WERI-Rb-1 (cell line): ENCODE data around the gene G0S2.

Source experiments
- DNase-seq: peaks from one replicate; pipeline ENCODE4 v3.0.0-alpha.2; 2020
- H3K27ac ChIP-seq: fragments of 250-450 bp; sonication (Bioruptor Pico); 2 replicates; pipeline ENCODE4 v1.5.1; 2020; ENCODE audit warnings: mild to moderate bottlenecking, moderate library complexity
- H3K27me3 ChIP-seq: fragments of 250-450 bp; sonication (Bioruptor Pico); 2 replicates; pipeline ENCODE4 v1.5.1; 2021; ENCODE audit warnings: mild to moderate bottlenecking, low read depth, moderate library complexity; ENCODE audit not compliant: insufficient read depth, severe bottlenecking
- H3K36me3 ChIP-seq: fragments of 250-450 bp; sonication (Bioruptor Pico); 2 replicates; pipeline ENCODE4 v1.5.1; 2020; ENCODE audit warnings: mild to moderate bottlenecking, moderate library complexity
- H3K4me3 ChIP-seq: 2 replicates; pipeline ENCODE4 v1.5.1; 2011; ENCODE audit warnings: low read depth, mild to moderate bottlenecking, control low read depth, low read length
- H3K9me3 ChIP-seq: fragments of 250-450 bp; sonication (Bioruptor Pico); 2 replicates; pipeline ENCODE4 v1.5.1; 2021; ENCODE audit warnings: mild to moderate bottlenecking, moderate library complexity; ENCODE audit not compliant: severe bottlenecking
- TF ChIP-seq, protein P1 (sequence below): IDR thresholded peaks from 2 replicates; pipeline ENCODE4 v1.5.1; 2011; ENCODE audit warnings: low read depth, mild to moderate bottlenecking, control low read depth, inconsistent platforms, low read length

G0S2 gene

DNA sequence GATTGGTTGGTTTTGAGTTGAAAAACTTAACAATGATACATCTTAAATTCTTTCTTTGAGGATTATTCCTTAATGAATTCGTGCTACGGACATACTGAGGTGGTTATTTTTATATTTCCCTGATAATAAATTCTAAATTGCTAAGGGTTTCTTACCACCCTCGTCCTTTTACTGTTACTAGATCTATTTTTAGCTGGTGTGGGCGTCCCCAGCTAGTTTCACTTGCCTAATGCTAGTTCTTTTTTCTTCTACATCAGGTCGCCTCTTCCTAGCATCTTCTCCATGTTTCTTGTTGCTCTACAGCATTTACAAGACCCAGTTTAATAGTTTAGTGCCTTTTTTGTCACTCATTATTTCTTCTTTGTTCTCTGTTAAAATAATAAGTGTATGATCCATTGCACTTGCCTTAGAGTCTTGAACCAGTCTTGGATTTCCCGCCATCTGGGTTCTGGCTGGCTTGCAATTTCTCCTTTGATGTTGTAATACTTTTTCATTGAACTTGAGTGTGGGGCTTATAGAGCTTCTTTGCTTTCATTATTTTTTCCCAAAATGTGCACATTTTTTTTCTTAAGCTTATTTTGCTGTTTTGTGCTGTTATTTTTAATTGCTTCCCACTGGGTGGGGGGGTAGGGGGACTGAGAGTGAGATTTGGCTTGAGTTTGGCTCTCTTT is 28.8 kb downstream of the G0S2 start:
- Histone ChIP-seq H3K36me3 (no peaks in the 10 kb centered on the region), H3K9me3 (no peaks in the 10 kb centered on the region), H3K4me3 (no peak overlapping the region), H3K27ac (no peak overlapping the region), H3K27me3 (peaks cover 58% of the 10 kb centered on the region)
- TF ChIP-seq, protein P1, sequence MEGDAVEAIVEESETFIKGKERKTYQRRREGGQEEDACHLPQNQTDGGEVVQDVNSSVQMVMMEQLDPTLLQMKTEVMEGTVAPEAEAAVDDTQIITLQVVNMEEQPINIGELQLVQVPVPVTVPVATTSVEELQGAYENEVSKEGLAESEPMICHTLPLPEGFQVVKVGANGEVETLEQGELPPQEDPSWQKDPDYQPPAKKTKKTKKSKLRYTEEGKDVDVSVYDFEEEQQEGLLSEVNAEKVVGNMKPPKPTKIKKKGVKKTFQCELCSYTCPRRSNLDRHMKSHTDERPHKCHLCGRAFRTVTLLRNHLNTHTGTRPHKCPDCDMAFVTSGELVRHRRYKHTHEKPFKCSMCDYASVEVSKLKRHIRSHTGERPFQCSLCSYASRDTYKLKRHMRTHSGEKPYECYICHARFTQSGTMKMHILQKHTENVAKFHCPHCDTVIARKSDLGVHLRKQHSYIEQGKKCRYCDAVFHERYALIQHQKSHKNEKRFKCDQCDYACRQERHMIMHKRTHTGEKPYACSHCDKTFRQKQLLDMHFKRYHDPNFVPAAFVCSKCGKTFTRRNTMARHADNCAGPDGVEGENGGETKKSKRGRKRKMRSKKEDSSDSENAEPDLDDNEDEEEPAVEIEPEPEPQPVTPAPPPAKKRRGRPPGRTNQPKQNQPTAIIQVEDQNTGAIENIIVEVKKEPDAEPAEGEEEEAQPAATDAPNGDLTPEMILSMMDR = no peak
- DNase-seq = no peak

DNA sequence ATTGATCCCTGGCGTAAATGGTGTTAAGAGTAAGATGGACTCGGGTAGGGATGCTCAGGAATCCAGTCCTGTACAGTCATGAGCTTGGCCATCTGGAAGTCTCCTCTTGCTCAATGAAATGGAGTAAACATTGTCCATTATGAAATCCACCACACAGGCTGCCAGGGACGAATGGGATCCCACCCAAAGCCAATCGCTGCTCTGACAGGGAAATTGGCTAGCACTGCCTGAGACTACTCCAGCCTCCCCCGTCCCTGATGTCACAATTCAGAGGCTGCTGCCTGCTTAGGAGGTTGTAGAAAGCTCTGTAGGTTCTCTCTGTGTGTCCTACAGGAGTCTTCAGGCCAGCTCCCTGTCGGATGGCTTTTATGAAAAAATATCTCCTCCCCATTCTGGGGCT is 29.4 kb downstream of the G0S2 start, which contains the start of gene HSD11B1:
Gene HSD11B1, plus strand, starts transcription at position 263 of the 400 bp plus-strand sequence. Its CDS starts 97 bp downstream, at position 360.
- H3K27ac ChIP-seq = no peak within 1 kb of the TSS
- TF ChIP-seq, protein P1 = no peak
- no peak for DNase-seq

DNA sequence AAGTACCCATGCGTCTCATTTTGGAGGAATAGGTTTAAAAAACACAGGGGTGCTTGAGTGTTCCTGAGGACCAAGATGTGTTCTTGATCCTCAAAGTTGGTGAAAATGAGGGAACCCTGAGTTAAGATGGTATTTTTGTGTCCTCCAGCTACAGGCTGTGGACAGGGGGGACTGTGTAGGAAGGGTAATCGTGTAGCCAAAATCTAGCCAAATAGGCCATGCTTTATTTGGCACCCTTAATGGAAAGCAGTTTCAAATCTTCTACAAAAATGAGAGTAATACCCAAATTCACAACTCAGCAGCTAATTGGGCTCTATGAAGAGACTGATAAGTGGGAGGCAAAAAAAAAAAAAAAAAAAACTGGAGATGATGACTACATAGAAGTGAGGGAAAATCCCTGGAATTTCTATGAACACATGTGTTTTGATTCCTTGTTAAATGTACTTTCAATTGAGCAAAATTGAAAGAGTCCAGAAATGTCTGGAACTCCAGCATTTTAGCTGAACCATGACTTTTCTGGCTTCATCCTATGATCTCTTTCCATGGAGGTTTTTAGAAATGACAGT is 29.9 kb downstream of the G0S2 start:
- no peaks in the 10 kb centered on the region for H3K36me3 ChIP-seq
- no peak for DNase-seq
- peaks cover 56% of the 10 kb centered on the region for H3K27me3 ChIP-seq
- H3K4me3 ChIP-seq = no peak overlapping the region
- H3K27ac ChIP-seq = no peak overlapping the region
- TF ChIP-seq, protein P1 = no peak
- no peaks in the 10 kb centered on the region for H3K9me3 ChIP-seq

More for the DNA sequence above, 29.4 kb downstream of the G0S2 start, which contains the start of gene HSD11B1:
- H3K27me3 ChIP-seq = peaks cover 58% of the 10 kb centered on the region
- H3K36me3 ChIP-seq = no peaks in the 10 kb centered on the region
- H3K4me3 ChIP-seq = no peak within 1 kb of the TSS
- no peaks in the 10 kb centered on the region for H3K9me3 ChIP-seq

DNA sequence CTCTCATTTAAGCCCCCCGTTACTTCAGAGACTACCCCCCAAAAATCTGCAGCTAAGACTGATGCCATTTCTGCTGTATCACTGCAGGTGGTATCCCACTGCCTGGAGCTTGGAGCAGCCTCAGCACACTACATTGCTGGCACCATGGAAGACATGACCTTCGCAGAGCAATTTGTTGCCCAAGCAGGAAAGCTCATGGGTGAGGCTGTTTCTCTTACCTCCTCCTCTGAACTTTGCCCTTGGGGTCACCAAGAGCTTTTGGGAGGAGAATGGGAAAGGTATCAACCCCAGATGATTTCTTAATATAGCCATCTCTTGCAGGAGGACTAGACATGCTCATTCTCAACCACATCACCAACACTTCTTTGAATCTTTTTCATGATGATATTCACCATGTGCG is 31.4 kb downstream of the G0S2 start:
- H3K27me3 ChIP-seq = peaks cover 55% of the 10 kb centered on the region

DNA sequence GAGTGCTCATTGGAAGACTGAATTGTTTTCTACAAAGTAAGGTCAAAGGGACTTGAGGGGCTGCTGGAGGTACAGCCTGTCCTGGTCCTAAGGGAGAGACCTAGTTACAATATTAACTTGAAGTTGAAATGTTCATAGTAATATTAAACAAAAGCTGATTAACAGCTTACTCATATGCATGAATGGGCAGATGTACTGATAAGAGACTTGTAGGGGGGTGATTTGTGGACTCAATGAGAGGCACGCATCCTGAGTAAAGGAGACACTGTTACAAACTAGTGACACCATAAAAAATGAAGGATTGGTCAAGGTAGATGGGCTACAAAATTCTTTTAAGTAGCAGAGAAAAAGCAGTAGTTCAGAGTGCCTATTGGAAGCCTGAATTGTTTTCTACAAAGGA is 32.1 kb downstream of the G0S2 start:
- no peak for DNase-seq
- TF ChIP-seq, protein P1 = no peak
- peaks cover 56% of the 10 kb centered on the region for H3K27me3 ChIP-seq
- no peak overlapping the region for H3K4me3 ChIP-seq
- H3K9me3 ChIP-seq = no peaks in the 10 kb centered on the region
- H3K27ac ChIP-seq = no peak overlapping the region
- H3K36me3 ChIP-seq = no peaks in the 10 kb centered on the region

More for the DNA sequence above, 31.4 kb downstream of the G0S2 start:
- Histone ChIP-seq H3K27ac (no peak overlapping the region), H3K36me3 (no peaks in the 10 kb centered on the region), H3K4me3 (no peak overlapping the region), H3K9me3 (no peaks in the 10 kb centered on the region)
- TF ChIP-seq, protein P1 = no peak
- no peak for DNase-seq
